Endothelial cell of umbilical vein (primary cell): ENCODE results near the gene ARHGEF11.

ENCODE experiments used
- EZH2 ChIP-seq: IDR thresholded peaks from 2 replicates; pipeline ENCODE4 v1.6.1; 2012; ENCODE audit warnings: borderline replicate concordance, low read depth, mild to moderate bottlenecking, moderate library complexity, low read length, inconsistent platforms; ENCODE audit not compliant: severe bottlenecking
- GATA2 ChIP-seq: IDR thresholded peaks from 2 replicates; pipeline ENCODE4 v1.7.0; 2011; ENCODE audit warnings: low read depth, mild to moderate bottlenecking, moderate library complexity, mixed read lengths, low read length; ENCODE audit not compliant: insufficient read length, insufficient read depth
- POLR2A ChIP-seq: IDR thresholded peaks from 2 replicates; pipeline ENCODE4 v1.6.1; 2012; ENCODE audit warnings: low read depth, mild to moderate bottlenecking, control low read depth, low read length
- POLR2AphosphoS5 ChIP-seq: IDR thresholded peaks from 2 replicates; pipeline ENCODE4 v1.6.1; 2012; ENCODE audit warnings: low read depth, mild to moderate bottlenecking, control low read depth, low read length, moderate library complexity; ENCODE audit not compliant: insufficient read depth
- TF ChIP-seq, protein P1 (sequence below), 2 donors: IDR thresholded peaks; 1 replicate in 1 of 2; 2 replicates in 1 of 2; pipeline ENCODE4 v1.5.1; 2011; ENCODE audit warnings: low read length in 2 of 2, mild to moderate bottlenecking in 2 of 2, moderate library complexity in 2 of 2, control low read depth in 1 of 2, inconsistent platforms in 1 of 2, low read depth in 1 of 2; ENCODE audit not compliant: insufficient read depth in 1 of 2; ENCODE audit errors: extremely low read depth in 1 of 2

DNA sequence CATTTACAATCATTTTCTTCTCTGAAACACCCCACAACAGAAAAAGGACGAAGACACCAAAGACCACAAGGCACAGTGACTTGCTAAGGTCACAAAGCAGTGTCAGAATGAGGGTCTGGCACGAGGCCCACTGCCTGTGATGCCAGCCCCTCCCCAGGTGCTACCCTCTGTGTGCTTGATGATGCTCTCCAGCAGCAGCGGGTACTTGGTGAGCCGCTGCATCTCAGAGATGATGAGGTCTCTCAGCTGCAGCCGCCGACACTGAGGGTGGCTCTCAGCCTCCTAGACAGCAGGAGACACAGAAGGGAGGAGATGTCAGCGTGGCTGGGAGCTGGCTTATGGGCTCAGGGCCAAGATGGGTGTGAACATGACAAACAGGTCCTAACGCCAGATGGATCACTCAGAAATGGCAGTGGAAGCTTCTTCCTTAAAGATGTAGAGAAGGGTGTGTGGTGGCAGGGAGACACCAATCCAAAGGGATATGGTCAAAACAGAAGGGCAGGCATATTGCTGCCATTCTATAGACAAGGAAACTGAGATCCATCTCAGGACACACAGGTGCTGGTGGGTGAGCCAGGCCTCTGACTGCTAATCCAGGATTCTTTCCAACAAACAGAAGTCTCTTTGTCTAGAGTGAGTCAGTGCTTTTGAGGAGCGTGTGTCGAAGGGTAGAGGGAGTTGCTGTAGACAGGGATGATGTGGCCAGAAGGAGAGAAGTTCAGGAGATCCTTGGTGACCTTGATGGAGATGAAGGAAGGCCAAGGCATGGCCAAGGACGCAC, 99.5 kb downstream of the ARHGEF11 start:
- TF ChIP-seq POLR2AphosphoS5 (no peak), POLR2A (no peak), EZH2 (no peak), GATA2 (no peak)
- TF ChIP-seq, protein P1, sequence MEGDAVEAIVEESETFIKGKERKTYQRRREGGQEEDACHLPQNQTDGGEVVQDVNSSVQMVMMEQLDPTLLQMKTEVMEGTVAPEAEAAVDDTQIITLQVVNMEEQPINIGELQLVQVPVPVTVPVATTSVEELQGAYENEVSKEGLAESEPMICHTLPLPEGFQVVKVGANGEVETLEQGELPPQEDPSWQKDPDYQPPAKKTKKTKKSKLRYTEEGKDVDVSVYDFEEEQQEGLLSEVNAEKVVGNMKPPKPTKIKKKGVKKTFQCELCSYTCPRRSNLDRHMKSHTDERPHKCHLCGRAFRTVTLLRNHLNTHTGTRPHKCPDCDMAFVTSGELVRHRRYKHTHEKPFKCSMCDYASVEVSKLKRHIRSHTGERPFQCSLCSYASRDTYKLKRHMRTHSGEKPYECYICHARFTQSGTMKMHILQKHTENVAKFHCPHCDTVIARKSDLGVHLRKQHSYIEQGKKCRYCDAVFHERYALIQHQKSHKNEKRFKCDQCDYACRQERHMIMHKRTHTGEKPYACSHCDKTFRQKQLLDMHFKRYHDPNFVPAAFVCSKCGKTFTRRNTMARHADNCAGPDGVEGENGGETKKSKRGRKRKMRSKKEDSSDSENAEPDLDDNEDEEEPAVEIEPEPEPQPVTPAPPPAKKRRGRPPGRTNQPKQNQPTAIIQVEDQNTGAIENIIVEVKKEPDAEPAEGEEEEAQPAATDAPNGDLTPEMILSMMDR (IDR thresholded peaks at IDR 0.05; ENCODE audit: extremely low read depth in 1 of 2, insufficient read depth in 1 of 2, low read depth in 1 of 2, low read length in 2 of 2): no peak
